ENCODE data around the gene RBMS1.

DNA sequence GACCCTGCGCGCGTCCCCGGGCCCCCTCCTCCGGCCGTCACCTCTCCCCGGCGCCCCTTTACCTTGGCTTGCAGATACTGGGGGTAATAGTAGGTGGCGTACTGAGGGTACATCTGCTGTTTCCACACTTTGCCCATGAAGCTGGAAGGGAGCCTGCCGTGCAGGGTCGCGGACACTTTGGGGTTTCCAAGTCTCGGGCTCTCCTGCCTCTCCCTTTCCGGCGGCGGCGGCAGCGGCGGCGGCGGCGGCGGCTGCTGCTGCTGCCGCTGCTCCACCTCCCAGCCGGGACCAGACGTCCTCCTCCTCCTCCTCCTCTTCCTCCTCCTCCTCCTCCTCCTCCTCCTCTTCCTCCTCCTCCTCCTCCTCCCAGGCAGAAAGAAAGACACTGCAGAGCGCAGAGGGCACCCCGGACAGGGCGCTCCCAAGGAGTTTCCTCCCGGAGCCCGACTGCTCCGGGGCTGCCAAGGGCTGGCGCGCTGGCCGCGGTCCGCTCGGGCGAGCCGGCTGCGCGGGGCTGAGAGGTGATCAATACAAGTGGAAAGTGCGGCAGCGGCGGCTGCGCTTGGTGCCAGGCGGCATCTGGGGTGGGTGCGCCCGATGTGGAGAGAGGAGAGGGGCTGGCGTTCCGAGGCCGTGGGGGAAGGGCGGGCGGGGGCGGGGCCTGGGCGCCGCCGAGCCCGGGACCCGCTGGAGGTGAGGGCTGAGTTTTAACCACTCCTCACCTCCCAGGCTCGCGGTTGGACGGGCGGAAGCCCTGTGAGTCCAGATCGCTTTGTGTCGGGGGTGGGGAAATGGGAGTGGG is at the start of gene RBMS1:
- TF ChIP-seq, protein P1, sequence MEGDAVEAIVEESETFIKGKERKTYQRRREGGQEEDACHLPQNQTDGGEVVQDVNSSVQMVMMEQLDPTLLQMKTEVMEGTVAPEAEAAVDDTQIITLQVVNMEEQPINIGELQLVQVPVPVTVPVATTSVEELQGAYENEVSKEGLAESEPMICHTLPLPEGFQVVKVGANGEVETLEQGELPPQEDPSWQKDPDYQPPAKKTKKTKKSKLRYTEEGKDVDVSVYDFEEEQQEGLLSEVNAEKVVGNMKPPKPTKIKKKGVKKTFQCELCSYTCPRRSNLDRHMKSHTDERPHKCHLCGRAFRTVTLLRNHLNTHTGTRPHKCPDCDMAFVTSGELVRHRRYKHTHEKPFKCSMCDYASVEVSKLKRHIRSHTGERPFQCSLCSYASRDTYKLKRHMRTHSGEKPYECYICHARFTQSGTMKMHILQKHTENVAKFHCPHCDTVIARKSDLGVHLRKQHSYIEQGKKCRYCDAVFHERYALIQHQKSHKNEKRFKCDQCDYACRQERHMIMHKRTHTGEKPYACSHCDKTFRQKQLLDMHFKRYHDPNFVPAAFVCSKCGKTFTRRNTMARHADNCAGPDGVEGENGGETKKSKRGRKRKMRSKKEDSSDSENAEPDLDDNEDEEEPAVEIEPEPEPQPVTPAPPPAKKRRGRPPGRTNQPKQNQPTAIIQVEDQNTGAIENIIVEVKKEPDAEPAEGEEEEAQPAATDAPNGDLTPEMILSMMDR (IDR thresholded peaks at IDR 0.05; ENCODE audit: poor library complexity, severe bottlenecking): peak; percentile 17
- no peak for TF ChIP-seq MXI1 (conservative IDR thresholded peaks at IDR 0.05; ENCODE audit: poor library complexity, severe bottlenecking)
- TF ChIP-seq TAF1 (IDR thresholded peaks at IDR 0.05; ENCODE audit: low read depth): no peak
- no peak for TF ChIP-seq EP300 (conservative IDR thresholded peaks at IDR 0.05; ENCODE audit: poor library complexity, severe bottlenecking)
- no peak for TF ChIP-seq EZH2 (IDR thresholded peaks at IDR 0.05; ENCODE audit: borderline replicate concordance, insufficient read depth, low read length, poor library complexity, severe bottlenecking)
- peak; percentile 22 for TF ChIP-seq REST (IDR thresholded peaks at IDR 0.05; ENCODE audit: borderline replicate concordance)
- TF ChIP-seq SMC3 (conservative IDR thresholded peaks at IDR 0.05; ENCODE audit: poor library complexity): no peak
- no peak for TF ChIP-seq RAD21 (conservative IDR thresholded peaks at IDR 0.05)
- no peak for TF ChIP-seq POLR2AphosphoS5 (IDR thresholded peaks at IDR 0.05)

All from neural cell (in vitro differentiated cells).